ENCODE data around the gene SPATA32.

DNA sequence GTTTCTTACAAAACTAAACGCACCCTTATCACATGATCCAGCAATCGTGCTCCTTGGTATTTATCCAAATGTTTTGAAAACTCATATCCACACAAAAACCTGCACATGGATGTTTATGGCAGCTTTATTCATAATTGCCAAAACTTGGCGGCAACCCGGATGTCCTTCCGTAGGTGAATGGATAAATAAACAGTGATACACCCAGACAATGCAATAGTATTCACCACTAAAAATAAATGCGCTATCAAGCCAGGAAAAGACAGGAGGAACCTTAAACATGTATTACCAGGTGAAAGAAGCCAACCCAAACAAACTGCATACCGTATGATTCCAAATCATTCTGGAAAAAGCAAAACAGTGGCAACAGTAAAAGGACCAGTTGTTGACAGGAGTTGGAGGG is 10.0 kb downstream of the SPATA32 start:
- TF ChIP-seq POLR2AphosphoS5 (IDR thresholded peaks at IDR 0.05; ENCODE audit: insufficient read depth in 1 of 2, low read depth in 1 of 2): no peak
- TF ChIP-seq POLR2A (IDR thresholded peaks at IDR 0.05): no peak
- TF ChIP-seq, protein P1, sequence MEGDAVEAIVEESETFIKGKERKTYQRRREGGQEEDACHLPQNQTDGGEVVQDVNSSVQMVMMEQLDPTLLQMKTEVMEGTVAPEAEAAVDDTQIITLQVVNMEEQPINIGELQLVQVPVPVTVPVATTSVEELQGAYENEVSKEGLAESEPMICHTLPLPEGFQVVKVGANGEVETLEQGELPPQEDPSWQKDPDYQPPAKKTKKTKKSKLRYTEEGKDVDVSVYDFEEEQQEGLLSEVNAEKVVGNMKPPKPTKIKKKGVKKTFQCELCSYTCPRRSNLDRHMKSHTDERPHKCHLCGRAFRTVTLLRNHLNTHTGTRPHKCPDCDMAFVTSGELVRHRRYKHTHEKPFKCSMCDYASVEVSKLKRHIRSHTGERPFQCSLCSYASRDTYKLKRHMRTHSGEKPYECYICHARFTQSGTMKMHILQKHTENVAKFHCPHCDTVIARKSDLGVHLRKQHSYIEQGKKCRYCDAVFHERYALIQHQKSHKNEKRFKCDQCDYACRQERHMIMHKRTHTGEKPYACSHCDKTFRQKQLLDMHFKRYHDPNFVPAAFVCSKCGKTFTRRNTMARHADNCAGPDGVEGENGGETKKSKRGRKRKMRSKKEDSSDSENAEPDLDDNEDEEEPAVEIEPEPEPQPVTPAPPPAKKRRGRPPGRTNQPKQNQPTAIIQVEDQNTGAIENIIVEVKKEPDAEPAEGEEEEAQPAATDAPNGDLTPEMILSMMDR (IDR thresholded peaks at IDR 0.05): no peak
